Measurements from ENCODE around the gene PLA2R1.

GRCh38 chr2:159895258-159896065 lies 167.0 kb downstream of the PLA2R1 start:
- TF ChIP-seq CTCF (IDR thresholded peaks at IDR 0.05) (no peak), BHLHE40 (IDR thresholded peaks at IDR 0.05; ENCODE audit: low read depth, low read length) (no peak), ESRRA (IDR thresholded peaks at IDR 0.05; ENCODE audit: borderline replicate concordance, low read length) (no peak), KDM1A (IDR thresholded peaks at IDR 0.05; ENCODE audit: low read depth) (no peak), POLR2A (IDR thresholded peaks at IDR 0.05; ENCODE audit: low read length) (no peak), CBX8 (IDR thresholded peaks at IDR 0.05) (no peak), ELK1 (IDR thresholded peaks at IDR 0.05; ENCODE audit: low read depth, low read length) (no peak), KDM5A (IDR thresholded peaks at IDR 0.05) (no peak), REST (IDR thresholded peaks at IDR 0.05) (no peak), EP300 (IDR thresholded peaks at IDR 0.05) (no peak), RAD21 (conservative IDR thresholded peaks at IDR 0.05 in 1 of 2, IDR thresholded peaks at IDR 0.05 in 1 of 2) (no peak), MYC (IDR thresholded peaks at IDR 0.05; ENCODE audit: borderline replicate concordance, low read length) (no peak)

Measured in A549 (cell line).